GM13977 (cell line): ENCODE measurements around the gene LIX1L.

ENCODE experiments used
- DNase-seq: peaks from one replicate; pipeline ENCODE4 v3.0.0; 2012; ENCODE audit warnings: low spot score
- in situ Hi-C: fragments of 300-500 bp; cut with MboI; formaldehyde crosslinking; loops from one replicate; pipeline ENCODE4 v1.12.0; 2022; ENCODE audit warnings: low sequenced_read_pairs, low pct_unique_long_range_greater_than_20kb, mixed read lengths, inconsistent platforms; ENCODE audit not compliant: unreplicated experiment
- TF ChIP-seq, protein P1 (sequence below): IDR thresholded peaks from 2 replicates; pipeline ENCODE4 v1.5.1; 2012; ENCODE audit warnings: mild to moderate bottlenecking, control low read depth; ENCODE audit not compliant: insufficient read depth; ENCODE audit errors: extremely low read depth, missing control alignments

LIX1L gene

DNA sequence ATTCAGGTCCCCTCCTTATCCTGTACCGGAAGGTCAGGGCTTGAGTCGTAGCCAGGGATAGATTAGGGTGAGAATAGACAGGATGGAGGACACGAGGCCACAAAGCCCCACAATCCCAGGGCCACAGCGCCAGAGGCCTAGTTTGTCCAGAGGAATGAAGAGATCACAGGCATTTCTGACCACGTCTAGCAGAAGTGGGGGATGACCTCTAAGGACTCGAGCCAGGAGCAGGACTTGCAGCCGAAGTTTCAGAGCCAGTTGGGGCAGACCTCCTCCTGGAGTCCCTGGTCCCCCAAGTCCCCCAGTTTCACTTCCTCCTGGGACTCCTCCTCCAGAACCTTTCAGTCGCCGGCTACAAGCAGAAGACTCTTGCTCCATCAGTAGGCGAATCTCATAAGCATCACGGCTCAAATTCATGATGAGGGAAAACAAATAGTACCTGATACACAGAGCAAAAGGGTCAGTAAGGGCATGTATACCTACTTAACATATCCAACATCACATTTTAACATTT lies 45.6 kb downstream of the LIX1L start:
- TF ChIP-seq, protein P1, sequence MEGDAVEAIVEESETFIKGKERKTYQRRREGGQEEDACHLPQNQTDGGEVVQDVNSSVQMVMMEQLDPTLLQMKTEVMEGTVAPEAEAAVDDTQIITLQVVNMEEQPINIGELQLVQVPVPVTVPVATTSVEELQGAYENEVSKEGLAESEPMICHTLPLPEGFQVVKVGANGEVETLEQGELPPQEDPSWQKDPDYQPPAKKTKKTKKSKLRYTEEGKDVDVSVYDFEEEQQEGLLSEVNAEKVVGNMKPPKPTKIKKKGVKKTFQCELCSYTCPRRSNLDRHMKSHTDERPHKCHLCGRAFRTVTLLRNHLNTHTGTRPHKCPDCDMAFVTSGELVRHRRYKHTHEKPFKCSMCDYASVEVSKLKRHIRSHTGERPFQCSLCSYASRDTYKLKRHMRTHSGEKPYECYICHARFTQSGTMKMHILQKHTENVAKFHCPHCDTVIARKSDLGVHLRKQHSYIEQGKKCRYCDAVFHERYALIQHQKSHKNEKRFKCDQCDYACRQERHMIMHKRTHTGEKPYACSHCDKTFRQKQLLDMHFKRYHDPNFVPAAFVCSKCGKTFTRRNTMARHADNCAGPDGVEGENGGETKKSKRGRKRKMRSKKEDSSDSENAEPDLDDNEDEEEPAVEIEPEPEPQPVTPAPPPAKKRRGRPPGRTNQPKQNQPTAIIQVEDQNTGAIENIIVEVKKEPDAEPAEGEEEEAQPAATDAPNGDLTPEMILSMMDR: no peak
- DNase-seq: no peak
- in situ Hi-C loops: no loop called here

DNA sequence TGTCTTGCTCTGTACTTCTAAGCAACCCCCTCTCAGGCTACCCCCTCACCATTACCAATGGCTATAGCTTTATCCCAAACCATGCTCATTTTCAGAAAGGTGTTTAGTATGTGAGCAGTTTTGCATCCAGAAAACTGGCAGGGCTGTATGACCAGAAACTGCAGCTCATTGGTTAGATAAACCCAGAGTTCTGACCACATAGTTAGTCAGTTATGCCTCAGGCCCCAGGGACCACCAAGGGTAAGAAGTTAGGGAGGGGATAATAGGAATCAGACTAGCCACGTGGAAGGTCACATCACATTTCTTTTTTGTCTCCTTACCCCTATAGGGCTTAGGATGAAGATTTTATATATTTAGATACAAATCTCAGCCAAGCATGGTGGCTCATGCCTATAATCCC lies 49.2 kb downstream of the LIX1L start:
- TF ChIP-seq, protein P1: no peak
- no peak for DNase-seq
- in situ Hi-C loops: no loop called here

DNA sequence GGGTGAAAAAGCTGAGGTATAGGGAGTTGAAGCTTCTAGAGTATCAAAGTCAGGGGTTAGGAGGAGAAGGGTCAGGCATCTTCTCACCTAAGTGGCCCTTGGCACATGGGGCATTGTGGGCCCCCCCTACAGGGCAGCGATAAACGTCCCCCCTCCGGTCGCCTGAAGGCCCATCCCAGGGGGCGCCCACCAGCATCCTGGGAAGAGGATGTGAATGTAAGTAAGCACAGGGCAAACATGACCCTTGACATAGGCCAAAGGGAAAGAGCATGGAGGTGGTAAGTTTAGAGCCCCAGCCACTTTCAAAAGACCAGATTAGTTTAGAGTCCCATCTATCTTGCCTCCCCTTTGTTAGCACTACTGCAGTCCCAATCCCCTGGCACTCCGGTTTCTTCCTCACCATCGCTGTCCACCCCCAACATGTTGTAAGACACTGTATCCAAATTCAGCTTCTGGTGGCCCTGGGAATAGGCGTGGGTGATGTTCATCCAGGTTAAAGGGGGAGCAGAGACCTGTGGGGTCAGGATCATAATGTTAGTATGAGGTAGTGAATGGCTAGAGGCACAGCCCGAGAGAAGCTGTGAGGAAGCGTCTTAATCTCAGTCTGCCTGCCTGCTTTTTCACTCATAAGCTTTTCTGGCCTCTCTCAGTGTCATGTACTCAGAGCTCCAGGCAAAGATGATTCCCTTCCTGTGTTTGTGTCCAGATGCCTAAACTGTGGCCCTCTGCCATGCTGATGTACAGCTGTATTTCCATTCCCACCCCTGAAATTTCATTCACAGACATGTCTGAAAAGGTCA lies 50.7 kb downstream of the LIX1L start:
- TF ChIP-seq, protein P1: no peak
- in situ Hi-C loops: no loop called here
- no peak for DNase-seq

DNA sequence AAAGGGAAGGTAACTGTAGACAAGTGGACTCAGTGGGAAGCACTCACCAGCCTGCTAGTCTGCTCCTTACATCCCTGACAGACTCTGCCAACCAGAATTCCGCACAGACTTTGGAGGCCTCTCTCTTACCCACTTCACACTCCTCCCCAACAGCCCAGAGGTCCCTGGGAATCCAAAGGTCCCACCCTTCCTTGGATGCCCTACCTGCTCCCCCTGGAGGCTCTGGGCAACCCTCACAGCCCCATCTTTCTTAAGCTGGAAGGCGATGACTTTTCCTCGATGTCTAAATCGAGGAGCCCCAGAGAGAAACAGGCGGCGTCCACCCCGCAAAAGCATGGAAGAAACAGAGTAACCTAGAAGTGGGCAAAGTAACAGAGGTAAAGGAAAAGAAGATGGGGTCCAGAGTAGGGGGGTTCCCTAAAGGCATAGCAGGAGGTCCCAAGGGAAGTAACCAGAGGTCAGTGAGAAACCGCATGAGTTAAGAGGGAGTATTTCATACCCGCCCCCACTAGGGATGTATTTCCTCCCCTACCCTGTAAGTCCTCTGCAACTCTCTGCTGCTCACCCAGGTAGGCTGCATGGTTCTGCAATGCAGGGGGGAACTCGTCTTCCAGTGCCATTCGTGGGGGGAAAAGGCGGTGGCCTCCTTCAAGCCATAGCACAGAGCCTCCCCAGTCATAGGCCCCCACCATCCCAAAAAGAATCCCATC lies 56.4 kb downstream of the LIX1L start:
- no peak for DNase-seq
- TF ChIP-seq, protein P1: no peak
- in situ Hi-C loops: no loop called here

DNA sequence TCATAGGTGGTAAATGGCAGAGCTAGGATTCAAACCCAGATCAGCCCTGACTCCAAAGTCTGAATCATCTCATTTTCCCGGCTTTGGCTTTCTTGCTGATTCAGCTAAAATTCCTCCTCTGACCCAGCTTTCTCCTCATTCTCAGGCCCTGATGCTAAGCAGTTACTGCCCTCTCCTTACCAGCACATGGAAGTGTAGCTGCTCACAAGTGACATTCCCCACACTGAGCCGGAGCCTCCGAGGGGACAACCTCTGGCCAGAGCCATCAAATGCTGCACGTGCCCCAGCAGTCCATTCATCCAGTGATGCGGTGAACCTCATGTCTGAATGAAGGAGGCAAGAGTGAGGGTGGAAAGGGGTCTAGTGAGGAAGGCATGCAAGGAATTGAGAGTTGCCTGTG lies 59.1 kb downstream of the LIX1L start:
- no peak for DNase-seq
- in situ Hi-C loops: loop anchor here (25.0 kb wide), 1 partner anchor 114 kb away; the partner anchor contains the start of gene HJV
- TF ChIP-seq, protein P1: no peak

DNA sequence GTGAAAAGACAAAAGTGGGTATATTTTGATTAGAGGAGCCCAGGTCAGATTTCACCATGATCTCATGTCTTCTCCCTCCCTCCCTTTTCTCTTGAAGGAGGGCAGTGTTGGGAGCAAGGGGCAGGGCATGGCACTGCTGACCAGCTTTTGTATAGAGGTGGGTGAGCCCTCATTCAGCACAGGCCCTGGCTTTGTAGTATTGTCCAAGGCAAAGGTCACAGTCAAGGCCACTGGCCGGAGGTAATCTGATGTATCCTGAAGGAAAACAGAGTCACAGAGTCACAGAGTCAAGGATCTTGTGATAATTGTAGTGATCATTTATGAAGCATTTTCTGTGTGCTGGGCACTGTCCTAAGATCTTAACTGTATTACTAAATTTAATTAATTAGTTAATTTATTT lies 59.8 kb downstream of the LIX1L start:
- TF ChIP-seq, protein P1: no peak
- in situ Hi-C loops: loop anchor here (25.0 kb wide), 1 partner anchor 114 kb away; the partner anchor contains the start of gene HJV

More for the DNA sequence above, 59.8 kb downstream of the LIX1L start:
- no peak for DNase-seq
